HG03280 (cell line): ENCODE data around the gene AMPD1.
A peak's percentile ranks its signal among the peaks of the same experiment; 100 is the strongest.

Experiments used
- ATAC-seq: cut with Tn5 transposase; IDR thresholded peaks from one replicate; pipeline ENCODE4 v1.9.1; 2021; ENCODE audit warnings: mild to moderate bottlenecking, moderate library complexity; ENCODE audit not compliant: unreplicated experiment

AMPD1 gene

GRCh38 chr1:114695430-114696058 lies at the start of gene AMPD1:
Gene AMPD1, minus strand, starts transcription at chr1:114695546. Its CDS starts 75 bp downstream, at chr1:114695471.
- ATAC-seq = no peak

- ATAC-seq = no peak
Observed at GRCh38 chr1:114741963-114742746, 46.8 kb upstream of the AMPD1 start.

- ATAC-seq = no peak
Observed at GRCh38 chr1:114740331-114740730, 45.0 kb upstream of the AMPD1 start.

- no peak for ATAC-seq
Observed at GRCh38 chr1:114737314-114737849, 42.0 kb upstream of the AMPD1 start.

GRCh38 chr1:114735479-114735878 lies 40.1 kb upstream of the AMPD1 start:
- no peak for ATAC-seq

- no peak for ATAC-seq
Observed at GRCh38 chr1:114729782-114730181, 34.4 kb upstream of the AMPD1 start.

- ATAC-seq = no peak
Observed at GRCh38 chr1:114728553-114728952, 33.2 kb upstream of the AMPD1 start.

- ATAC-seq = no peak
Observed at GRCh38 chr1:114725230-114725629, 29.9 kb upstream of the AMPD1 start.

- no peak for ATAC-seq
Observed at GRCh38 chr1:114723915-114724314, 28.6 kb upstream of the AMPD1 start.

- no peak for ATAC-seq
Observed at GRCh38 chr1:114723457-114723856, 28.1 kb upstream of the AMPD1 start.

- no peak for ATAC-seq
Observed at GRCh38 chr1:114720492-114720891, 25.1 kb upstream of the AMPD1 start.

- no peak for ATAC-seq
Observed at GRCh38 chr1:114719424-114719787, 24.1 kb upstream of the AMPD1 start.

GRCh38 chr1:114718661-114719423 lies 23.5 kb upstream of the AMPD1 start:
- ATAC-seq = no peak

- peak; percentile 97 for ATAC-seq
Observed at GRCh38 chr1:114716304-114717170, 21.2 kb upstream of the AMPD1 start, which contains the start of gene NRAS. Gene NRAS, minus strand, starts transcription at chr1:114716771. Its CDS starts 611 bp downstream, at chr1:114716160.

- peak; percentile 4 for ATAC-seq
Observed at GRCh38 chr1:114715952-114716303, 20.6 kb upstream of the AMPD1 start.

GRCh38 chr1:114712977-114713376 lies 17.6 kb upstream of the AMPD1 start:
- ATAC-seq = no peak

GRCh38 chr1:114710360-114710759 lies 15.0 kb upstream of the AMPD1 start:
- no peak for ATAC-seq

- ATAC-seq = no peak
Observed at GRCh38 chr1:114707604-114708003, 12.3 kb upstream of the AMPD1 start.

- peak; percentile 50 for ATAC-seq
Observed at GRCh38 chr1:114703242-114703641, 7.9 kb upstream of the AMPD1 start.

GRCh38 chr1:114702737-114703136 lies 7.4 kb upstream of the AMPD1 start:
- ATAC-seq = peak; percentile 57
